GM21529 (cell line): Measurements from ENCODE around the gene NUP214.
"Not testable (repeated sequence)": the region's sequence is repeated elsewhere in the genome, so short reads cannot be mapped to it uniquely, and the experiment has no call there.

Source experiments
- ATAC-seq: cut with Tn5 transposase; IDR thresholded peaks from one replicate; pipeline ENCODE4 v1.9.1; 2021; ENCODE audit not compliant: unreplicated experiment

Gene NUP214

GRCh38 chr9:131116281-131117120 is 8.9 kb upstream of the NUP214 start:
- no peak for ATAC-seq

GRCh38 chr9:131117121-131117761 is 8.1 kb upstream of the NUP214 start:
- ATAC-seq: no peak

GRCh38 chr9:131117762-131118145 is 7.6 kb upstream of the NUP214 start:
- ATAC-seq: no peak

GRCh38 chr9:131119600-131119999 is 5.8 kb upstream of the NUP214 start:
- no peak for ATAC-seq

GRCh38 chr9:131120620-131121228 is 4.7 kb upstream of the NUP214 start:
- no peak for ATAC-seq

- no peak for ATAC-seq
Observed at GRCh38 chr9:131121346-131121745, 4.0 kb upstream of the NUP214 start.

- no peak for ATAC-seq
Observed at GRCh38 chr9:131122158-131122557, 3.2 kb upstream of the NUP214 start.

GRCh38 chr9:131125038-131125287 is 423 bp upstream of the NUP214 start:
- no peak for ATAC-seq

- no peak for ATAC-seq
Observed at GRCh38 chr9:131126059-131126426, 657 bp downstream of the NUP214 start.

- no peak for ATAC-seq
Observed at GRCh38 chr9:131129183-131129582, 3.8 kb downstream of the NUP214 start.

GRCh38 chr9:131138676-131139075 is 13.3 kb downstream of the NUP214 start:
- no peak for ATAC-seq

- no peak for ATAC-seq
Observed at GRCh38 chr9:131140112-131140511, 14.7 kb downstream of the NUP214 start.

GRCh38 chr9:131140550-131140949 is 15.2 kb downstream of the NUP214 start:
- ATAC-seq: no peak

GRCh38 chr9:131142160-131142559 is 16.8 kb downstream of the NUP214 start:
- no peak for ATAC-seq

- no peak for ATAC-seq
Observed at GRCh38 chr9:131144201-131144600, 18.8 kb downstream of the NUP214 start.

- no peak for ATAC-seq
Observed at GRCh38 chr9:131145245-131145644, 19.9 kb downstream of the NUP214 start.

- ATAC-seq: no peak
Observed at GRCh38 chr9:131146186-131146585, 20.8 kb downstream of the NUP214 start.

- no peak for ATAC-seq
Observed at GRCh38 chr9:131148276-131148675, 22.9 kb downstream of the NUP214 start.

GRCh38 chr9:131148966-131149687 is 23.7 kb downstream of the NUP214 start:
- ATAC-seq: no peak

- ATAC-seq: no peak
Observed at GRCh38 chr9:131149688-131150053, 24.3 kb downstream of the NUP214 start.

- no peak for ATAC-seq
Observed at GRCh38 chr9:131153595-131153994, 28.2 kb downstream of the NUP214 start.

GRCh38 chr9:131158673-131159072 is 33.3 kb downstream of the NUP214 start:
- not testable (repeated sequence) for ATAC-seq
